HepG2 (cell line): ENCODE measurements around the gene TMEM80. TPM values are rescaled to one million over a fixed set of nuclear protein-coding genes. Genes with fewer than 3 reads are reported as not detected.
A peak's percentile ranks its signal among the peaks of the same experiment; 100 is the strongest.

Experiments used
- ADNP ChIP-seq: sonication (generic); formaldehyde crosslinking; IDR thresholded peaks from 2 replicates; pipeline ENCODE4 v1.4.0; 2020; ENCODE audit warnings: missing genetic modification reagents
- BCL6 ChIP-seq: IDR thresholded peaks from 2 replicates; pipeline ENCODE4 v1.6.1; 2016; ENCODE audit warnings: missing genetic modification reagents, missing compliant biosample characterization
- GABPA ChIP-seq, 2 experiments: IDR thresholded peaks; 2 replicates each; pipeline ENCODE4 v1.6.1; 2011 to 2016; ENCODE audit warnings: low read depth in 2 of 2, low read length in 1 of 2, missing biosample characterization in 1 of 2, missing genetic modification characterization in 1 of 2
- GPN1 ChIP-seq: sonication (generic); formaldehyde crosslinking; IDR thresholded peaks from 2 replicates; pipeline ENCODE4 v1.5.1; 2020; ENCODE audit warnings: missing genetic modification reagents, borderline replicate concordance
- HMGXB4 ChIP-seq, 2 experiments: sonication (generic) in 1 of 2; formaldehyde crosslinking in 1 of 2; IDR thresholded peaks; 2 replicates each; pipeline versions ENCODE4 v1.4.0 to v1.6.1; 2018 to 2020; ENCODE audit warnings: missing genetic modification reagents in 2 of 2, borderline replicate concordance in 1 of 2, low read depth in 1 of 2, mild to moderate bottlenecking in 1 of 2, missing biosample characterization in 1 of 2
- HOXA3 ChIP-seq: sonication (generic); formaldehyde crosslinking; IDR thresholded peaks from 2 replicates; pipeline ENCODE4 v1.5.0; 2020; ENCODE audit warnings: missing genetic modification reagents
- KLF13 ChIP-seq: sonication (generic); formaldehyde crosslinking; IDR thresholded peaks from 2 replicates; pipeline ENCODE4 v1.4.0; 2020; ENCODE audit warnings: mild to moderate bottlenecking, missing genetic modification reagents
- KMT2A ChIP-seq: sonication (generic); formaldehyde crosslinking; IDR thresholded peaks from 2 replicates; pipeline ENCODE4 v1.4.0; 2020; ENCODE audit warnings: missing genetic modification reagents
- MAFK ChIP-seq, 2 experiments: IDR thresholded peaks in 1 of 2; conservative IDR thresholded peaks in 1 of 2; 2 replicates each; pipeline ENCODE4 v1.6.1; 2011; ENCODE audit warnings: improper control_type of control experiment in 2 of 2, low read length in 2 of 2
- NFE2 ChIP-seq: sonication (generic); formaldehyde crosslinking; IDR thresholded peaks from 2 replicates; pipeline ENCODE4 v1.4.0; 2020; ENCODE audit warnings: missing genetic modification reagents
- PLRG1 ChIP-seq: fragments of 450-650 bp; conservative IDR thresholded peaks from 2 replicates; pipeline ENCODE4 v1.6.1; 2016
- POLR2G ChIP-seq: fragments of 200-400 bp; formaldehyde crosslinking; IDR thresholded peaks from 2 replicates; pipeline ENCODE4 v1.6.1; 2018; ENCODE audit warnings: mild to moderate bottlenecking, low read depth, low read length, moderate library complexity
- RARA ChIP-seq: IDR thresholded peaks from 2 replicates; pipeline ENCODE4 v1.6.1; 2016; ENCODE audit warnings: missing genetic modification reagents, missing compliant biosample characterization
- SP140L ChIP-seq: sonication (generic); formaldehyde crosslinking; IDR thresholded peaks from 2 replicates; pipeline ENCODE4 v1.4.0; 2020; ENCODE audit warnings: missing genetic modification reagents, borderline replicate concordance
- STAG1 ChIP-seq: sonication (generic); formaldehyde crosslinking; IDR thresholded peaks from 2 replicates; pipeline ENCODE4 v1.4.0; 2020; ENCODE audit warnings: missing genetic modification reagents
- ZFP36 ChIP-seq: fragments of 150-350 bp; IDR thresholded peaks from 2 replicates; pipeline ENCODE4 v1.6.1; 2018; ENCODE audit warnings: borderline replicate concordance, low read length, low read depth; ENCODE audit not compliant: partially characterized antibody
- ZFP62 ChIP-seq: sonication (generic); formaldehyde crosslinking; IDR thresholded peaks from 2 replicates; pipeline ENCODE4 v1.4.0; 2020; ENCODE audit warnings: missing genetic modification reagents
- ZNF12 ChIP-seq: sonication (generic); formaldehyde crosslinking; IDR thresholded peaks from 2 replicates; pipeline ENCODE4 v1.5.0; 2020; ENCODE audit warnings: missing genetic modification reagents
- ZNF224 ChIP-seq: sonication (generic); formaldehyde crosslinking; IDR thresholded peaks from 2 replicates; pipeline ENCODE4 v1.5.0; 2020; ENCODE audit warnings: mild to moderate bottlenecking, missing genetic modification reagents
- ZNF451 ChIP-seq: sonication (generic); formaldehyde crosslinking; IDR thresholded peaks from 2 replicates; pipeline ENCODE4 v1.5.0; 2020; ENCODE audit warnings: mild to moderate bottlenecking, missing genetic modification reagents
- ZNF546 ChIP-seq: sonication (generic); formaldehyde crosslinking; conservative IDR thresholded peaks from 2 replicates; pipeline ENCODE4 v1.8.1; 2023; ENCODE audit warnings: mild to moderate bottlenecking, missing genetic modification reagents
- ZNF577 ChIP-seq: sonication (generic); formaldehyde crosslinking; IDR thresholded peaks from 2 replicates; pipeline ENCODE4 v1.4.0; 2020; ENCODE audit warnings: mild to moderate bottlenecking, low read depth, missing genetic modification reagents, borderline replicate concordance
- ZNF724P ChIP-seq: sonication (generic); formaldehyde crosslinking; IDR thresholded peaks from 2 replicates; pipeline ENCODE4 v1.8.0; 2022; ENCODE audit warnings: missing genetic modification reagents, borderline replicate concordance
- ZSCAN29 ChIP-seq: sonication (generic); formaldehyde crosslinking; conservative IDR thresholded peaks from 2 replicates; pipeline ENCODE4 v1.4.0; 2020; ENCODE audit warnings: mild to moderate bottlenecking, missing genetic modification reagents
- polyA plus RNA-seq, 8 experiments: library from polyadenylated mRNA; depleted of rRNA in 3 of 8; stranded (reverse) in 7 of 8; unstranded in 1 of 8; fragments of >200 nt; fragmentation: Illumina TruSeq in 4 of 8; extraction: Trizol in 4 of 8; gene quantifications; 2 replicates each; pipeline versions ENCODE4 v1.2.1 to v1.2.3, GENCODE V29; 2011 to 2016; ENCODE audit warnings: low read depth in 4 of 8, missing spikeins in 1 of 8, mixed read lengths in 1 of 8; ENCODE audit not compliant: insufficient read depth in 1 of 8
- total RNA-seq, 5 experiments: library from RNA; depleted of rRNA; stranded (reverse); fragments of >200 nt; fragmentation: Illumina TruSeq; extraction: Trizol; gene quantifications; 2 replicates each; pipeline ENCODE4 v1.2.3, GENCODE V29; 2016; ENCODE audit warnings: low read depth in 1 of 5
- TF ChIP-seq, protein P1 (sequence below): sonication (generic); formaldehyde crosslinking; IDR thresholded peaks from 2 replicates; pipeline ENCODE4 v1.5.0; 2020; ENCODE audit warnings: mild to moderate bottlenecking, missing genetic modification reagents, moderate library complexity
- TF ChIP-seq, protein P2 (sequence below): sonication (generic); formaldehyde crosslinking; IDR thresholded peaks from 2 replicates; pipeline ENCODE4 v1.4.0; 2020; ENCODE audit warnings: missing genetic modification reagents

Gene TMEM80
- total and polyA plus RNA-seq, 2 of the 13 experiments (the other 11 are each of a cell fraction or from before 2014, with no cell fraction given) = 5.6 to 17.1 TPM

GRCh38 chr11:695538-696248 lies at the start of gene TMEM80 (continued):
- TF ChIP-seq ZFP62 (CRISPR knock-in tag) (no peak), GABPA (IDR thresholded peaks at IDR 0.05; ENCODE audit: low read depth, low read length) (no peak), GABPA (CRISPR knock-in tag; IDR thresholded peaks at IDR 0.05; ENCODE audit: low read depth) (0 out of 2 replicates have a peak, but pooled peaks have one; percentile 24), ZNF724P (CRISPR knock-in tag) (no peak; the same call in none of the 2 replicates), MAFK (conservative IDR thresholded peaks at IDR 0.05 in 1 of 2, IDR thresholded peaks at IDR 0.05 in 1 of 2; ENCODE audit: low read length in 2 of 2) (no peak), ADNP (CRISPR knock-in tag) (no peak), PLRG1 (no peak), GPN1 (CRISPR knock-in tag) (no peak), ZNF451 (CRISPR knock-in tag) (peak; percentile 64; the same call in 1 of the 2 replicates), POLR2G (peak; percentile 55), RARA (CRISPR knock-in tag) (no peak), NFE2 (CRISPR knock-in tag) (no peak), KLF13 (CRISPR knock-in tag) (no peak), ZNF224 (CRISPR knock-in tag) (peak; percentile 54), HMGXB4 (CRISPR knock-in tag; IDR thresholded peaks at IDR 0.05; ENCODE audit: borderline replicate concordance in 1 of 2, low read depth in 1 of 2) (no peak; a peak in 3 of 4 replicates), BCL6 (no peak), ZNF546 (CRISPR knock-in tag) (peak; percentile 43; the same call in 1 of the 2 replicates), ZNF577 (CRISPR knock-in tag) (0 out of 2 replicates have a peak, but pooled peaks have one; percentile 12), SP140L (CRISPR knock-in tag) (no peak), ZSCAN29 (CRISPR knock-in tag) (no peak), STAG1 (CRISPR knock-in tag) (no peak), ZFP36 (no peak), KMT2A (CRISPR knock-in tag) (no peak), HOXA3 (CRISPR knock-in tag) (peak; percentile 96), ZNF12 (CRISPR knock-in tag) (no peak)
- TF ChIP-seq, protein P1, sequence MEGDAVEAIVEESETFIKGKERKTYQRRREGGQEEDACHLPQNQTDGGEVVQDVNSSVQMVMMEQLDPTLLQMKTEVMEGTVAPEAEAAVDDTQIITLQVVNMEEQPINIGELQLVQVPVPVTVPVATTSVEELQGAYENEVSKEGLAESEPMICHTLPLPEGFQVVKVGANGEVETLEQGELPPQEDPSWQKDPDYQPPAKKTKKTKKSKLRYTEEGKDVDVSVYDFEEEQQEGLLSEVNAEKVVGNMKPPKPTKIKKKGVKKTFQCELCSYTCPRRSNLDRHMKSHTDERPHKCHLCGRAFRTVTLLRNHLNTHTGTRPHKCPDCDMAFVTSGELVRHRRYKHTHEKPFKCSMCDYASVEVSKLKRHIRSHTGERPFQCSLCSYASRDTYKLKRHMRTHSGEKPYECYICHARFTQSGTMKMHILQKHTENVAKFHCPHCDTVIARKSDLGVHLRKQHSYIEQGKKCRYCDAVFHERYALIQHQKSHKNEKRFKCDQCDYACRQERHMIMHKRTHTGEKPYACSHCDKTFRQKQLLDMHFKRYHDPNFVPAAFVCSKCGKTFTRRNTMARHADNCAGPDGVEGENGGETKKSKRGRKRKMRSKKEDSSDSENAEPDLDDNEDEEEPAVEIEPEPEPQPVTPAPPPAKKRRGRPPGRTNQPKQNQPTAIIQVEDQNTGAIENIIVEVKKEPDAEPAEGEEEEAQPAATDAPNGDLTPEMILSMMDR = no peak; the same call in 1 of the 2 replicates
- TF ChIP-seq, protein P2, sequence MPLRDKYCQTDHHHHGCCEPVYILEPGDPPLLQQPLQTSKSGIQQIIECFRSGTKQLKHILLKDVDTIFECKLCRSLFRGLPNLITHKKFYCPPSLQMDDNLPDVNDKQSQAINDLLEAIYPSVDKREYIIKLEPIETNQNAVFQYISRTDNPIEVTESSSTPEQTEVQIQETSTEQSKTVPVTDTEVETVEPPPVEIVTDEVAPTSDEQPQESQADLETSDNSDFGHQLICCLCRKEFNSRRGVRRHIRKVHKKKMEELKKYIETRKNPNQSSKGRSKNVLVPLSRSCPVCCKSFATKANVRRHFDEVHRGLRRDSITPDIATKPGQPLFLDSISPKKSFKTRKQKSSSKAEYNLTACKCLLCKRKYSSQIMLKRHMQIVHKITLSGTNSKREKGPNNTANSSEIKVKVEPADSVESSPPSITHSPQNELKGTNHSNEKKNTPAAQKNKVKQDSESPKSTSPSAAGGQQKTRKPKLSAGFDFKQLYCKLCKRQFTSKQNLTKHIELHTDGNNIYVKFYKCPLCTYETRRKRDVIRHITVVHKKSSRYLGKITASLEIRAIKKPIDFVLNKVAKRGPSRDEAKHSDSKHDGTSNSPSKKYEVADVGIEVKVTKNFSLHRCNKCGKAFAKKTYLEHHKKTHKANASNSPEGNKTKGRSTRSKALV = 0 out of 2 replicates have a peak, but pooled peaks have one; percentile 25
